Limb (tissue), 2 donors: ENCODE measurements around the gene ABCD1.
A peak's percentile ranks its signal among the peaks of the same experiment; 100 is the strongest.
"Not testable (repeated sequence)": the region's sequence is repeated elsewhere in the genome, so short reads cannot be mapped to it uniquely, and the experiment has no call there.

ENCODE experiments used
- DNase-seq, 2 donors: peaks; one replicate each; pipeline ENCODE4 v3.0.0-alpha.2; 2016; ENCODE audit errors: extremely low spot score in 2 of 2

The ABCD1 gene

GRCh38 chrX:153724252-153725038 is at the start of gene ABCD1, which contains the start of gene BCAP31:
ABCD1 (plus strand) TSS chrX:153724856; CDS start chrX:153725267, 411 bp downstream.
BCAP31 (minus strand) TSS chrX:153724387; CDS start chrX:153723244, 1,143 bp downstream.
- DNase-seq: peak; percentile 74 to 93

- no peak for DNase-seq
Measured at GRCh38 chrX:153681175-153681574, 43.5 kb upstream of the ABCD1 start.

- DNase-seq: not testable (repeated sequence)
Measured at GRCh38 chrX:153683486-153683885, 41.2 kb upstream of the ABCD1 start.

- no peak for DNase-seq
Measured at GRCh38 chrX:153684467-153685155, 40.0 kb upstream of the ABCD1 start.

GRCh38 chrX:153685156-153685536 is 39.5 kb upstream of the ABCD1 start:
- DNase-seq: no peak

GRCh38 chrX:153685751-153686696 is 38.6 kb upstream of the ABCD1 start:
- no peak for DNase-seq

- DNase-seq: no peak
Measured at GRCh38 chrX:153686711-153687110, 37.9 kb upstream of the ABCD1 start.

- DNase-seq: peak; percentile 47 to 86
Measured at GRCh38 chrX:153687121-153688039, 37.3 kb upstream of the ABCD1 start, which contains the start of gene SLC6A8. SLC6A8 (plus strand) TSS chrX:153687926; CDS start chrX:153688575, 649 bp downstream.

- DNase-seq: no peak
Measured at GRCh38 chrX:153688071-153688470, 36.6 kb upstream of the ABCD1 start.

GRCh38 chrX:153688506-153688905 is 36.1 kb upstream of the ABCD1 start:
- no peak for DNase-seq

GRCh38 chrX:153688911-153689590 is 35.6 kb upstream of the ABCD1 start:
- DNase-seq: peak in 1 of 2 donors; percentile 58

GRCh38 chrX:153689654-153690465 is 34.8 kb upstream of the ABCD1 start:
- DNase-seq: no peak

GRCh38 chrX:153690466-153690865 is 34.2 kb upstream of the ABCD1 start:
- no peak for DNase-seq

GRCh38 chrX:153691032-153691827 is 33.4 kb upstream of the ABCD1 start:
- not testable (repeated sequence) for DNase-seq

GRCh38 chrX:153692003-153692402 is 32.7 kb upstream of the ABCD1 start:
- DNase-seq: no peak

GRCh38 chrX:153692611-153693156 is 32.0 kb upstream of the ABCD1 start:
- DNase-seq: no peak

- no peak for DNase-seq
Measured at GRCh38 chrX:153693216-153694086, 31.2 kb upstream of the ABCD1 start.
